NCI-H2107 (cell line): ENCODE measurements around the gene TAB3.
"Not testable (repeated sequence)": the region's sequence is repeated elsewhere in the genome, so short reads cannot be mapped to it uniquely, and the experiment has no call there.

ENCODE experiments used
- DNase-seq: peaks from one replicate; lab custom pipeline; 2025; lab: John Stamatoyannopoulos, UW

TAB3 gene

GRCh38 chrX:30819080-30819479, 70.0 kb downstream of the TAB3 start:
- no peak for DNase-seq

DNA sequence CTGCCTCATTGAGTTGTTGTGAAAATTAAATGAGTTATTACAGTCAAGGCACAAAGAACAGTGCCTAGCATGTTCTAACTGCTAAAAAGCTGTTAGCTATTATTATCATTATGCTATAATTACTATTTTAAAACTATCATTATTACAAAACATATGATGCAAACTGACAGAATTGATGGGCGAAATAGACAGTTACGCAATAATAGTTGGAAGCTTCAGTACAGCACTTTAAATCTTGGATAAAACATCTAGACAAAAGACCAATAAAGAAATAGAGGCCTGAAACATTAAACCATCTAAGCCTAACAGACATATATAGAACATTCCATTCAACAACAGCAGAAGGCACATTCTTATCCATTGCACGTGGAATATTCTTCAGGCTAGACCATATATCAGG, 73.0 kb downstream of the TAB3 start:
- DNase-seq: no peak

GRCh38 chrX:30814978-30815377, 74.1 kb downstream of the TAB3 start:
- no peak for DNase-seq

DNA sequence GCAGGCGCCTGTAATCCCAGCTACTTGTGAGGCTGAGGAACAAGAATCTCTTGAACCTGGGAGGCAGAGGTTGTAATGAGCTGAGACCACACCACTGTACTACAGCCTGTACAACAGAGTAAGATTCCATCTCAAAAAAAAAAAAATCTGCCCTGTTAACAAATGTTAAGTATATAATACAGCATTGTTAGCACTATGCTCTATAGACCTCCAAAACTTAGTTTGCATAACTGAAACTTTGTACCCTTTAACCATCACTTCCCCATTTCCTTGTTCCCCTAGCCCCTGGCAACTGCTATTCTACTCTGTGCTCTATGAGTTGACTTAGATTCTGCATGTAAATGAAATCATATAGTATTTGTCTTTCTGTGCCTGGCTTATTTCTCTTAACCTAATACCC, 76.7 kb downstream of the TAB3 start:
- DNase-seq: no peak

DNA sequence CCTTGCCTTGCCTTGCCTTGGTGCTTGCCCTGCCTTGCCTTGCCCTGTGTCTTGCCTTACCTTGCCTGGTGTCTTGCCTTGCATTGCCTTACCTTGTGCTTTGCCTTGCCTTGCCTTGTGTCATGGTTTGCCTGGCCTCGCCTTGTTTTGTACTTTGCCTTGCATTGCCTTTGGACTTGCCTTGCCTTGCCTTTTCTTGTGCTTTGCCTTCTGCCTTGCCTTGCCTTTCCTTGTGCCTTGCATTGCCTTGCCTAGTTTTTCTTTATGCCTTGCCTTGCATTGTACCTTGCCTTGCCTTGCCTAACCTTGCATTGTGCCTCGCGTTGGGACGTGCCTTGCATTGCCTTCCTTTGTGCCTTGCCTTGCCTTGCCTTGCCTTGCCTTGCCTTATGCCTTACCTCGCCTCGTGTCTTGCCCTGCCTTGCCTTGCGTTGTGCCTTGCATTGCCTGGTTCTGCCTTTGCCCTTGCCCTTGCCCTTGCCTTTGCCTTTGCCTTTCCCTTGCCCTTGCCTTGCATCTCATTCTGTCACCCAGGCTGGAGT, 82.8 kb downstream of the TAB3 start:
- DNase-seq: no peak

GRCh38 chrX:30804462-30804861, 84.6 kb downstream of the TAB3 start:
- DNase-seq: no peak

DNA sequence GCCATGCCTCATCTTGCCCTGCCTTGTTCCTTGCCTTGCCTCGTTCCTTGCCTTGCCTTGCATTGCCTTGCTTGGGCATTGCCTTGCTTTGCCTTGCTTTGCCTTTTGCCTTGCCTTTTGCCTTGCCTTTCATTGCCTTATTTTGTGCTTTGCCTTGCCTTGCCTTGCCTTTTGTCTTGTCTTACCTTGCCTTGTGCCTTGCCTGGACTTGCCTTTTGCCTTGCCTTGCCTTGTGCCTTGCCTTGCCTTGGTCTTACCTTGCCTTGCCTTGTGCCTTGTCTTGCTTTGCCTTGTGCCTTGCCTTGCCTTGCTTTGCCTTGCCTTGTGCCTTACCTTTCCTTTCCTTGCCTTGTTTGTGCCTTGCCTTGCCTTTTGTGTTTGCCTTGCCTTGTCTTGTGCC, 88.2 kb downstream of the TAB3 start:
- no peak for DNase-seq

DNA sequence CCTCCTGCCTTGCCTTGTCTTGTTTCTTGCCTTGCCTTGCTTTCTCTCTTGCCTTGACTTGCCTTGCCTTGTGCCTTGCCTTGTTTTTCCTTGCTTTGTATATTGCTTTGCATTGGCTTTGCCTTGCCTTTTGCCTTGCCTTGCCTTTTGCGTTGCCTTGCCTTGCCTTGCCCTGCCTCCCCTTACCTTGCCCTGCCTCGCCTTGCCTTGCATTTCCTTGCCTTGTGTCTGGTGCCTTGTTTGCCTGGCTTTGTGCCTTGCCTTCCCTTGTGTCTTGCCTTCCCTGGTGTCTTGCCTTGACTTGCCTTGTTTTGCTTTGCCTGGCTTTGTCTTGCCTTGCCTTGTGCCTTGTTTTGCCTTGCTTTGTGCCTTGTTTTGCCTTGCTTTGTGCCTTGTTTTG, 89.7 kb downstream of the TAB3 start:
- no peak for DNase-seq

- DNase-seq: no peak
These were observed 90.2 kb downstream of the TAB3 start for GRCh38 chrX:30798810-30799209.

DNA sequence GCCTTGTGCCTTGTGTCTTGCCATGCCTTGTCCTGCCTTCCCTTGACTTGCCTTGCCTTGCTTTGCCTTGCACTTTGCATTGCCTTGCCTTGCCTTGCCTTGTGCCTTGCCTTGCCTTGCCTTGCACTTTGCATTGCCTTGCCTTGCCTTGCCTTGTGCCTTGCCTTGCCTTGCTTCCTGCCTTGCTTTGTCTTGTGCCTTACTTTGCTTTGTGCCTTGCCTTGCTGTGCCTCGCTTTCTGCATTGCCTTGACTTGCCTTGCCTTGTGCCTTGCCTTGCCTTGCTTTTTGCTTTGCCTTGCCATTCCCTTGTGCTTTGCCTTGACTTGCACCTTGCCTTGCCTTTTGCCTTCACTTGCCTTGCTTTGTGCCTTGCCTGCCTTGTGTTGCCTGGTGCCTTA, 91.8 kb downstream of the TAB3 start:
- DNase-seq: not testable (repeated sequence)

- DNase-seq: no peak
These were observed 92.8 kb downstream of the TAB3 start for GRCh38 chrX:30795981-30796958.

- no peak for DNase-seq
These were observed 94.6 kb downstream of the TAB3 start for GRCh38 chrX:30794497-30794896.

DNA sequence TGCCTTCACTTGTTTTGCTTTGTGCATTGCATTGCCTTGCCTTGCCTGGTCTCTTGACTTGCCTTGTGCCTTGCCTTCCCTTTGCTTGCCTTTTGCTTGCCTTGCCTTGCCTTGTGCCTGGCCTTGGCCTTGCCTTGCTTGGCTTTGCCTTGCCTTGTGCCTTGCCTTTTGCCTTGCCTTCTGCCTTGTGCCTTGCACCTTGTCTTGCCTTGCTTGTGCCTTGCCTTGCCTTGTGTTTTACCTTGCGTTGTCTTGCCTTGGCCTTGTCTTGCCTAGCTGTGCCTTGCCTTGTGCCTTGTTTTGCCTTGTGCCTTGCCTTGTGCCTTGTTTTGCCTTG, 95.3 kb downstream of the TAB3 start:
- DNase-seq: no peak

- no peak for DNase-seq
These were observed 95.8 kb downstream of the TAB3 start for GRCh38 chrX:30793075-30793766.

GRCh38 chrX:30791296-30792278, 97.5 kb downstream of the TAB3 start:
- DNase-seq: no peak

GRCh38 chrX:30787012-30787411, 102.0 kb downstream of the TAB3 start:
- no peak for DNase-seq

GRCh38 chrX:30786374-30786773, 102.7 kb downstream of the TAB3 start:
- no peak for DNase-seq

- no peak for DNase-seq
These were observed 107.2 kb downstream of the TAB3 start for GRCh38 chrX:30781711-30782444.

DNA sequence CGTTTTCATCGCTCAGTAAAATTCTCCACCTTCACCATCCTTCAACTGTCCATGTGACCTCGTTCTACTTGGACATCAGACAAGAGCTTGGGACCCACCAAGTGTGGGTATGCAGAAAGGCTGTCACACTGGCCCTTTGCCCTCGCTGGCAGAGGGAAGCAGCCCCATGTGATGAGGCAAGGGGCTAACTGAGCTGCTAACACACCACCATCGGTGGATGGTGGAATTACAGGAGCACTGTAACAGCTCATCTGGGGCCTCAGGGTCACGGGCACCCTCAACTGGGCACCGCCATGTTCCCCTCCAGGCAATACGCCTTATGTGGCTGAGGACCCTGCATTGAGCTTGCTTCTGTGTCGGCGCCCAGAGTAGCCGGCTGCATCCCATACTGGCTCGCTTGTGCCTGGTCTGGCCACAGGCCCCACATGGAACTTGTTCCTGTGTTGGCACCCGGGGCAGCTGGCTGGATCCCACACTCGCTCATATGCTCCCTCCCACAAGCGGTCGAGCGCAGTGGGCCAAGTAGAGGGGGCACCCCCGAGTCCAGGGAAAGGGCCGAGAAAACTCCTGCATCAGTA, 109.5 kb downstream of the TAB3 start:
- no peak for DNase-seq

DNA sequence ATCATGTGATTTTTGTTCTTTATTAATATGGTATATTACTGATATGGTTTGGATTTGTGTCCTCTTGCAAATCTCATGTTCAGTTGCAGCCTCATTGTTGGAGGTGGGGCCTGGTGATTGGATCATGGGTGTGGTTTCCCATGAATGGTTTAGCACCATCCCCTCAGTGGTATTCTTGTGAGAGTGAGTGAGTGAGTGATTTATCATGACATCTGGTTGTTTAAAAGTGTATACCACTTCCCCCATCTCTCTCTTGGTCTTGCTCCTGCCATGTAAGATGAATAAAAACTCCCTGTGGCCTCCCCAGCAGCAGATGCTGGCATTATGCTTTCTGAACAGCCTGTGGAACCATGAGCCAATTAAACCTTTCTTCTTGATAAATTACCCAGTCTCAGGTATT, 111.5 kb downstream of the TAB3 start:
- DNase-seq: no peak
